Measurements from ENCODE around the gene DHRSX. TPM values are rescaled to one million over a fixed set of nuclear protein-coding genes. Genes with fewer than 3 reads are reported as not detected.

DHRSX gene
- total and polyA plus RNA-seq, 10 of the 15 experiments (the other 5 are each of a cell fraction or from before 2014, with no cell fraction given) = 1.7 to 39.5 (median 16.5) TPM

- Histone ChIP-seq H3K27me3 (replicated peaks in 1 of 2; ENCODE audit: control insufficient read depth in 2 of 2, insufficient read depth in 2 of 2, low read length in 1 of 2) (no peaks in the 10 kb centered on the region), H3K36me3 (ENCODE audit: control insufficient read depth in 2 of 2, insufficient read depth in 2 of 2, low read length in 1 of 2) (peaks cover 0 to 9% of the 10 kb centered on the region in 2 experiments; a peak in 2 of 4 replicates), H3K4me2 (ENCODE audit: control insufficient read depth, insufficient read depth) (no peak overlapping the region), H3K9ac (ENCODE audit: control insufficient read depth, insufficient read depth, low read length) (no peak overlapping the region), H3K4me3 (no peak overlapping the region), H2AFZ (ENCODE audit: control insufficient read depth, low read depth, low read length) (no peak overlapping the region), H3K79me2 (ENCODE audit: control insufficient read depth, insufficient read depth, low read length) (no peaks in the 10 kb centered on the region), H3K9me3 (replicated peaks; ENCODE audit: control insufficient read depth, insufficient read depth, low read length) (no peaks in the 10 kb centered on the region; the same call in 1 of the 3 replicates), H3K27ac (ENCODE audit: control insufficient read depth, insufficient read depth) (no peak overlapping the region), H4K20me1 (ENCODE audit: control insufficient read depth, insufficient read depth) (no peaks in the 10 kb centered on the region), H3K4me1 (ENCODE audit: control insufficient read depth, insufficient read depth, low read length) (peaks cover 15% of the 10 kb centered on the region)
- WGBS (ENCODE audit: insufficient coverage, insufficient replicate concordance, low lambda C conversion rate, missing lambda C conversion rate) = 100% methylated on average over 4 of the region's 4 CpGs
- no peak for DNase-seq (ENCODE audit: low read depth, low spot score)
- ChIA-PET SMC1A (ENCODE audit: uncharacterized antibody, unreplicated experiment) (no interaction called here), CTCF (no interaction called here), RAD21 (ENCODE audit: unreplicated experiment) (no interaction called here), POLR2A (no interaction called here)
- no TSS peak for BruUV-seq (replicated peaks)
- no peak for FAIRE-seq
- in situ Hi-C loops (cut with MboI) = no loop called here
- ATAC-seq = no peak
- intact Hi-C loops (cut with micrococcal nuclease; ENCODE audit: unreplicated experiment) = no loop called here
- TF ChIP-seq, protein P1, sequence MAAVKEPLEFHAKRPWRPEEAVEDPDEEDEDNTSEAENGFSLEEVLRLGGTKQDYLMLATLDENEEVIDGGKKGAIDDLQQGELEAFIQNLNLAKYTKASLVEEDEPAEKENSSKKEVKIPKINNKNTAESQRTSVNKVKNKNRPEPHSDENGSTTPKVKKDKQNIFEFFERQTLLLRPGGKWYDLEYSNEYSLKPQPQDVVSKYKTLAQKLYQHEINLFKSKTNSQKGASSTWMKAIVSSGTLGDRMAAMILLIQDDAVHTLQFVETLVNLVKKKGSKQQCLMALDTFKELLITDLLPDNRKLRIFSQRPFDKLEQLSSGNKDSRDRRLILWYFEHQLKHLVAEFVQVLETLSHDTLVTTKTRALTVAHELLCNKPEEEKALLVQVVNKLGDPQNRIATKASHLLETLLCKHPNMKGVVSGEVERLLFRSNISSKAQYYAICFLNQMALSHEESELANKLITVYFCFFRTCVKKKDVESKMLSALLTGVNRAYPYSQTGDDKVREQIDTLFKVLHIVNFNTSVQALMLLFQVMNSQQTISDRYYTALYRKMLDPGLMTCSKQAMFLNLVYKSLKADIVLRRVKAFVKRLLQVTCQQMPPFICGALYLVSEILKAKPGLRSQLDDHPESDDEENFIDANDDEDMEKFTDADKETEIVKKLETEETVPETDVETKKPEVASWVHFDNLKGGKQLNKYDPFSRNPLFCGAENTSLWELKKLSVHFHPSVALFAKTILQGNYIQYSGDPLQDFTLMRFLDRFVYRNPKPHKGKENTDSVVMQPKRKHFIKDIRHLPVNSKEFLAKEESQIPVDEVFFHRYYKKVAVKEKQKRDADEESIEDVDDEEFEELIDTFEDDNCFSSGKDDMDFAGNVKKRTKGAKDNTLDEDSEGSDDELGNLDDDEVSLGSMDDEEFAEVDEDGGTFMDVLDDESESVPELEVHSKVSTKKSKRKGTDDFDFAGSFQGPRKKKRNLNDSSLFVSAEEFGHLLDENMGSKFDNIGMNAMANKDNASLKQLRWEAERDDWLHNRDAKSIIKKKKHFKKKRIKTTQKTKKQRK (IDR thresholded peaks at IDR 0.05; ENCODE audit: low read depth, low read length) = no peak
- TF ChIP-seq NFYA (IDR thresholded peaks at IDR 0.05; ENCODE audit: borderline replicate concordance, low read depth, low read length) (no peak), HCFC1 (IDR thresholded peaks at IDR 0.05; ENCODE audit: low read length) (no peak), NFYB (IDR thresholded peaks at IDR 0.05; ENCODE audit: insufficient read depth, low read depth, low read length) (no peak), FOXK2 (IDR thresholded peaks at IDR 0.05) (no peak), MEF2A (IDR thresholded peaks at IDR 0.05; ENCODE audit: insufficient read depth, low read depth, low read length) (no peak), SUZ12 (IDR thresholded peaks at IDR 0.05; ENCODE audit: unreplicated experiment) (no peak), ZNF24 (IDR thresholded peaks at IDR 0.05) (no peak), CEBPB (IDR thresholded peaks at IDR 0.05; ENCODE audit: borderline replicate concordance in 1 of 2, low read depth in 2 of 2, low read length in 2 of 2) (no peak), RELA (IDR thresholded peaks at IDR 0.05; ENCODE audit: borderline replicate concordance, partially characterized antibody) (no peak), PBX3 (IDR thresholded peaks at IDR 0.05; ENCODE audit: insufficient replicate concordance, low read depth, low read length) (no peak), MEF2B (IDR thresholded peaks at IDR 0.05; ENCODE audit: partially characterized antibody, poor library complexity, severe bottlenecking) (no peak), GATAD2B (conservative IDR thresholded peaks at IDR 0.05; ENCODE audit: low read depth) (no peak), TAF1 (IDR thresholded peaks at IDR 0.05; ENCODE audit: borderline replicate concordance, low read depth, low read length) (no peak), YY1 (IDR thresholded peaks at IDR 0.05; ENCODE audit: low read depth, low read length) (no peak), POLR2A (IDR thresholded peaks at IDR 0.05; ENCODE audit: low read depth, low read length) (no peak)
- TF ChIP-seq, protein P2, sequence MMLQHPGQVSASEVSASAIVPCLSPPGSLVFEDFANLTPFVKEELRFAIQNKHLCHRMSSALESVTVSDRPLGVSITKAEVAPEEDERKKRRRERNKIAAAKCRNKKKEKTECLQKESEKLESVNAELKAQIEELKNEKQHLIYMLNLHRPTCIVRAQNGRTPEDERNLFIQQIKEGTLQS (IDR thresholded peaks at IDR 0.05; ENCODE audit: borderline replicate concordance, extremely low read depth, low read depth, low read length) = no peak
Measured at GRCh38 chrX:2230457-2230856, 270.3 kb downstream of the DHRSX start.
